K562 (cell line): ENCODE measurements around the gene TRIM37. TPM values are rescaled to one million over a fixed set of nuclear protein-coding genes. Genes with fewer than 3 reads are reported as not detected.

Experiments
- ATAC-seq: fragments of 200-7000 bp; cut with Tn5 transposase; 3 replicates; pipeline ENCODE4 v1.9.1; 2020; ENCODE audit warnings: moderate library complexity
- BruUV-seq: library from RNA; stranded (reverse); fragments of 400-500 nt; replicated peaks from 2 replicates; lab custom pipeline; 2021; lab: Mats Ljungman, UMichigan
- CTCF ChIA-PET: fragments of 300-600 bp; formaldehyde crosslinking; extraction: SDS; loops from one replicate; lab custom pipeline; 2021; ENCODE audit warnings: low intra/inter-chr PET ratio; lab: Yijun Ruan, JAX
- POLR2A ChIA-PET: fragments of 300-600, 350-650 bp; sonication (Branson Sonifier 250); formaldehyde crosslinking; extraction: SDS; loops from one replicate; lab custom pipeline; 2021; ENCODE audit warnings: antibody characterized with exemption, inconsistent platforms; lab: Yijun Ruan, JAX
- DNase-seq, 4 experiments: peaks; one replicate each; pipeline versions ENCODE4 v3.0.0 to v3.0.0-alpha.2; 2011 to 2018; ENCODE audit warnings: low spot score in 3 of 4, mixed read lengths in 3 of 4; ENCODE audit errors: extremely low read depth in 1 of 4
- FAIRE-seq: peaks from 2 replicates; lab custom pipeline; 2011; peaks lifted over from hg19 to GRCh38; lab: Jason Lieb, UNC
- H2AFZ ChIP-seq: 2 replicates; pipeline ENCODE4 v1.6.0; 2011; ENCODE audit warnings: low read depth, low read length, control low read depth, inconsistent platforms
- H3K27ac ChIP-seq: fragments of 200-600 bp; 3 replicates; pipeline ENCODE4 v1.8.0; 2011; ENCODE audit warnings: low read depth, mild to moderate bottlenecking, control low read depth, inconsistent platforms, low read length, moderate library complexity, mixed read lengths; ENCODE audit errors: extremely low read depth
- H3K27me3 ChIP-seq, 2 experiments: fragments of 300-600 bp in 1 of 2; 2 replicates in 1 of 2; 3 replicates in 1 of 2; pipeline versions ENCODE4 v1.6.0 to v1.8.0; 2011; ENCODE audit warnings: inconsistent platforms in 2 of 2, low read length in 2 of 2, mild to moderate bottlenecking in 1 of 2, mixed read lengths in 1 of 2, moderate library complexity in 1 of 2; ENCODE audit not compliant: control insufficient read depth in 2 of 2, insufficient read depth in 2 of 2
- H3K36me3 ChIP-seq: fragments of 300-600 bp; 3 replicates; pipeline ENCODE4 v1.8.0; 2011; ENCODE audit warnings: mild to moderate bottlenecking, low read length, inconsistent platforms; ENCODE audit not compliant: control insufficient read depth, insufficient read depth
- H3K4me1 ChIP-seq, 2 experiments: fragments of 200-600 bp in 1 of 2; replicated peaks in 1 of 2; 2 replicates in 1 of 2; 3 replicates in 1 of 2; pipeline versions ENCODE4 v1.5.1 to v1.8.0; 2011; ENCODE audit warnings: inconsistent platforms in 2 of 2, low read length in 2 of 2, mild to moderate bottlenecking in 1 of 2, mixed read lengths in 1 of 2, moderate library complexity in 1 of 2; ENCODE audit not compliant: control insufficient read depth in 2 of 2, insufficient read depth in 2 of 2
- H3K4me2 ChIP-seq: 2 replicates; pipeline ENCODE4 v1.6.1; 2011; ENCODE audit warnings: low read length, control low read depth, inconsistent platforms, mixed read lengths; ENCODE audit not compliant: insufficient read depth
- H3K4me3 ChIP-seq: fragments of 200-600 bp; sonication (generic), shearing (Covaris generic); 2 replicates; pipeline ENCODE4 v1.5.1; 2016; ENCODE audit warnings: control low read depth, inconsistent platforms
- H3K79me2 ChIP-seq: fragments of 200-600 bp; 3 replicates; pipeline ENCODE4 v1.8.0; 2011; ENCODE audit warnings: low read length, inconsistent platforms; ENCODE audit not compliant: control insufficient read depth, insufficient read depth
- H3K9ac ChIP-seq, 2 experiments: 2 replicates each; pipeline versions ENCODE4 v1.6.0 to v1.6.1; 2011; ENCODE audit warnings: low read depth in 2 of 2, low read length in 2 of 2, control low read depth in 1 of 2, inconsistent platforms in 1 of 2, mild to moderate bottlenecking in 1 of 2, mixed read lengths in 1 of 2; ENCODE audit not compliant: insufficient read depth in 1 of 2
- H3K9me1 ChIP-seq: one replicate; pipeline ENCODE4 v1.6.0; 2011; ENCODE audit warnings: inconsistent platforms, mild to moderate bottlenecking, low read length, moderate library complexity; ENCODE audit not compliant: control insufficient read depth, insufficient read depth
- H3K9me3 ChIP-seq: replicated peaks from 2 replicates; pipeline ENCODE4 v1.5.1; 2011; ENCODE audit warnings: low read depth, low read length, inconsistent platforms; ENCODE audit not compliant: control insufficient read depth, insufficient read depth
- H4K20me1 ChIP-seq: replicated peaks from 2 replicates; pipeline ENCODE4 v1.6.1; 2011; ENCODE audit warnings: low read length, inconsistent platforms, mixed read lengths; ENCODE audit not compliant: control insufficient read depth, insufficient read depth
- BMI1 ChIP-seq: fragments of 150-350 bp; IDR thresholded peaks from 2 replicates; pipeline ENCODE4 v1.6.1; 2014; ENCODE audit warnings: low read length
- CTCFL ChIP-seq: IDR thresholded peaks from 2 replicates; pipeline ENCODE4 v1.6.1; 2011; ENCODE audit warnings: borderline replicate concordance, low read depth, mild to moderate bottlenecking, moderate library complexity, low read length; ENCODE audit not compliant: insufficient read depth, poor library complexity, severe bottlenecking
- MXD1 ChIP-seq: fragments of 250-450 bp; sonication (Bioruptor Pico); IDR thresholded peaks from 2 replicates; pipeline ENCODE4 v1.8.0; 2021; ENCODE audit warnings: borderline replicate concordance, mild to moderate bottlenecking, moderate library complexity; ENCODE audit not compliant: poor library complexity, severe bottlenecking
- MYNN ChIP-seq, 2 experiments: sonication (generic); formaldehyde crosslinking in 1 of 2; IDR thresholded peaks; 2 replicates each; pipeline versions ENCODE4 v1.5.0 to v1.6.1; 2016 to 2020; ENCODE audit warnings: antibody characterized with exemption in 1 of 2, missing genetic modification reagents in 1 of 2
- NEUROD1 ChIP-seq: fragments of 150-350 bp; IDR thresholded peaks from 2 replicates; pipeline ENCODE4 v1.6.1; 2014; ENCODE audit warnings: borderline replicate concordance, low read length, low read depth; ENCODE audit not compliant: partially characterized antibody
- SRSF7 ChIP-seq: fragments of 200-400 bp; formaldehyde crosslinking; optimal IDR thresholded peaks from 2 replicates; pipeline ENCODE3; 2017; ENCODE audit warnings: mild to moderate bottlenecking, low read depth, low read length
- TFAP4 ChIP-seq: sonication (generic); formaldehyde crosslinking; IDR thresholded peaks from 2 replicates; pipeline ENCODE4 v1.8.0; 2022; ENCODE audit warnings: missing genetic modification reagents, mild to moderate bottlenecking, moderate library complexity, borderline replicate concordance
- ZBTB2 ChIP-seq: fragments of 450-650 bp; IDR thresholded peaks from 2 replicates; pipeline ENCODE4 v1.6.1; 2016; ENCODE audit warnings: antibody characterized with exemption
- ZNF134 ChIP-seq: fragments of 250-450 bp; sonication (Bioruptor Pico); conservative IDR thresholded peaks from 2 replicates; pipeline ENCODE4 v1.4.0; 2020
- ZNF398 ChIP-seq: fragments of 250-450 bp; sonication (Bioruptor Pico); IDR thresholded peaks from 2 replicates; pipeline ENCODE4 v1.8.0; 2021; ENCODE audit warnings: moderate library complexity, mild to moderate bottlenecking, inconsistent platforms
- ZNF699 ChIP-seq: fragments of 250-450 bp; sonication (Bioruptor Pico); IDR thresholded peaks from 2 replicates; pipeline ENCODE4 v1.8.0; 2021; ENCODE audit warnings: mild to moderate bottlenecking, moderate library complexity; ENCODE audit not compliant: insufficient replicate concordance
- ZNF778 ChIP-seq: fragments of 450-650 bp; formaldehyde crosslinking; IDR thresholded peaks from 2 replicates; pipeline ENCODE4 v1.4.0; 2020; ENCODE audit warnings: mild to moderate bottlenecking, moderate library complexity
- WGBS: fragments of 100-300 bp; shearing (Covaris generic); methylation state at CpG from one replicate; pipeline ENCODE4 v1.1.6; 2016; ENCODE audit warnings: low coverage, mixed read lengths; ENCODE audit not compliant: insufficient coverage; ENCODE audit errors: missing lambda C conversion rate; 5-methylcytosine and 5-hydroxymethylcytosine counted together
- in situ Hi-C: fragments of 300-500 bp; cut with MboI; formaldehyde crosslinking; loops from 4 replicates; pipeline ENCODE4 v1.15.0; 2018; ENCODE audit warnings: inconsistent platforms, mixed read lengths
- intact Hi-C: fragments of 100-400 bp; cut with micrococcal nuclease; formaldehyde crosslinking; loops from 2 replicates; pipeline ENCODE4 v1.14.2; 2022
- polyA plus RNA-seq, 8 experiments: library from polyadenylated mRNA; depleted of rRNA in 4 of 8; stranded (reverse) in 5 of 8; unstranded in 3 of 8; fragments of >200 nt; fragmentation: Nextera tagmentation in 2 of 8; fragmentation: Illumina TruSeq in 1 of 8; extraction: Ambion mirVana in 2 of 8; extraction: Trizol in 1 of 8; gene quantifications; 2 replicates each; pipeline versions ENCODE4 v1.2.1 to v1.2.3, GENCODE V29; 2011 to 2014; ENCODE audit warnings: inconsistent platforms in 1 of 8, missing spikeins in 1 of 8
- total RNA-seq, 7 experiments: library from RNA; depleted of rRNA in 6 of 7; stranded (reverse); fragments of >200 nt in 6 of 7; fragmentation: Illumina TruSeq in 2 of 7; extraction: Trizol in 2 of 7; gene quantifications; 2 replicates each; pipeline versions ENCODE4 v1.2.1 to v1.2.3, GENCODE V29; 2011 to 2021; ENCODE audit warnings: low replicate concordance in 1 of 7

Gene TRIM37
- total and polyA plus RNA-seq, 9 of the 15 experiments (the other 6 are each of a cell fraction or from before 2014, with no cell fraction given) = 4.5 to 31.4 (median 23.8) TPM

GRCh38 chr17:58982626-58983025 is 124.1 kb downstream of the TRIM37 start:
- no TSS peak for BruUV-seq
- Histone ChIP-seq H3K79me2 (no peaks in the 10 kb centered on the region), H3K9ac (no peak overlapping the region), H3K36me3 (no peaks in the 10 kb centered on the region), H2AFZ (no peak overlapping the region), H3K4me2 (no peak overlapping the region), H4K20me1 (no peaks in the 10 kb centered on the region), H3K4me3 (no peak overlapping the region), H3K4me1 (peaks cover 0 to 10% of the 10 kb centered on the region in 2 experiments; a peak in 3 of 5 replicates), H3K9me1 (no peaks in the 10 kb centered on the region), H3K27ac (no peak overlapping the region), H3K27me3 (no peaks in the 10 kb centered on the region), H3K9me3 (no peaks in the 10 kb centered on the region)
- no peak for ATAC-seq
- intact Hi-C loops = no loop called here
- POLR2A ChIA-PET = no interaction called here
- CTCF ChIA-PET = no interaction called here
- FAIRE-seq = no peak
- in situ Hi-C loops = no loop called here
- 70% methylated on average over 3 of the region's 3 CpGs for WGBS
- DNase-seq = no peak
- no peak for TF ChIP-seq ZNF778 (CRISPR knock-in tag)
- no peak for TF ChIP-seq BMI1
- TF ChIP-seq MYNN (IDR thresholded peaks at IDR 0.05) = no peak
- TF ChIP-seq MYNN (CRISPR knock-in tag; IDR thresholded peaks at IDR 0.05) = no peak
- no peak for TF ChIP-seq NEUROD1
- no peak for TF ChIP-seq ZNF398 (CRISPR knock-in tag)
- TF ChIP-seq SRSF7 = no peak
- no peak for TF ChIP-seq CTCFL
- TF ChIP-seq TFAP4 (CRISPR knock-in tag) = no peak
- no peak for TF ChIP-seq ZNF134 (CRISPR knock-in tag)
- no peak for TF ChIP-seq ZBTB2
- no peak for TF ChIP-seq MXD1
- TF ChIP-seq ZNF699 (CRISPR knock-in tag) = no peak
